ENCODE measurements around the gene IQCM. TPM values are rescaled to one million over a fixed set of nuclear protein-coding genes. Genes with fewer than 3 reads are reported as not detected.
"Not testable (repeated sequence)": the region's sequence is repeated elsewhere in the genome, so short reads cannot be mapped to it uniquely, and the experiment has no call there.

Gene IQCM
- total RNA-seq, 1 experiment from 2014 or later: not detected

- no TSS peak for BruUV-seq (replicated peaks)
- Histone ChIP-seq H3K4me3 (ENCODE audit: low read length) (no peak overlapping the region), H3K27me3 (ENCODE audit: low read length) (no peaks in the 10 kb centered on the region), H3K9ac (ENCODE audit: low read length) (no peak overlapping the region), H3K4me1 (ENCODE audit: insufficient read depth, low read length) (no peaks in the 10 kb centered on the region), H3K9me2 (replicated peaks; ENCODE audit: low read length) (no peaks in the 10 kb centered on the region), H3K79me2 (ENCODE audit: low read length) (no peaks in the 10 kb centered on the region), H3F3A (ENCODE audit: low read length, unreplicated experiment) (no peaks in the 10 kb centered on the region), H2AFZ (ENCODE audit: low read length) (no peak overlapping the region), H3K36me3 (ENCODE audit: low read depth, low read length) (no peaks in the 10 kb centered on the region), H3K9me3 (ENCODE audit: low read length) (no peaks in the 10 kb centered on the region), H4K20me1 (ENCODE audit: low read length) (no peaks in the 10 kb centered on the region), H3K4me2 (ENCODE audit: low read length) (no peak overlapping the region), H3K27ac (ENCODE audit: low read length) (no peak overlapping the region)
- no peak for ATAC-seq
- intact Hi-C loops (cut with micrococcal nuclease): loop anchor here (10.0 kb wide), 1 partner anchor 192 kb away; no protein-coding TSS in a partner anchor
- ChIA-PET POLR2A (ENCODE audit: unreplicated experiment) (no interaction called here), CTCF (no interaction called here)
- TF ChIP-seq CTCF (conservative IDR thresholded peaks at IDR 0.05; ENCODE audit: low read depth, low read length) (no peak), EZH2phosphoT487 (IDR thresholded peaks at IDR 0.05; ENCODE audit: borderline replicate concordance, low read length) (no peak), EZH2 (IDR thresholded peaks at IDR 0.05; ENCODE audit: low read length, unreplicated experiment) (no peak)
- no peak for DNase-seq
Measured at GRCh38 chr4:149513081-149513480, 302.6 kb downstream of the IQCM start.

GRCh38 chr4:149512501-149512900, 303.1 kb downstream of the IQCM start:
- ATAC-seq (no peak), DNase-seq (no peak)
- BruUV-seq (replicated peaks): no TSS peak
- H3K27me3 ChIP-seq (ENCODE audit: low read length): no peaks in the 10 kb centered on the region
- no peak overlapping the region for H3K4me2 ChIP-seq (ENCODE audit: low read length)
- POLR2A ChIA-PET (ENCODE audit: unreplicated experiment): no interaction called here
- TF ChIP-seq EZH2 (IDR thresholded peaks at IDR 0.05; ENCODE audit: low read length, unreplicated experiment) (no peak), EZH2phosphoT487 (IDR thresholded peaks at IDR 0.05; ENCODE audit: borderline replicate concordance, low read length) (no peak), CTCF (conservative IDR thresholded peaks at IDR 0.05; ENCODE audit: low read depth, low read length) (no peak)
- no peaks in the 10 kb centered on the region for H3K36me3 ChIP-seq (ENCODE audit: low read depth, low read length)
- H3K9me2 ChIP-seq (replicated peaks; ENCODE audit: low read length): no peaks in the 10 kb centered on the region
- no peak overlapping the region for H3K9ac ChIP-seq (ENCODE audit: low read length)
- no peak overlapping the region for H3K27ac ChIP-seq (ENCODE audit: low read length)
- H4K20me1 ChIP-seq (ENCODE audit: low read length): no peaks in the 10 kb centered on the region
- intact Hi-C loops (cut with micrococcal nuclease): loop anchor here (10.0 kb wide), 1 partner anchor 192 kb away; no protein-coding TSS in a partner anchor
- CTCF ChIA-PET: no interaction called here
- H2AFZ ChIP-seq (ENCODE audit: low read length): no peak overlapping the region
- H3F3A ChIP-seq (ENCODE audit: low read length, unreplicated experiment): no peaks in the 10 kb centered on the region
- no peaks in the 10 kb centered on the region for H3K9me3 ChIP-seq (ENCODE audit: low read length)
- no peak overlapping the region for H3K4me3 ChIP-seq (ENCODE audit: low read length)
- H3K79me2 ChIP-seq (ENCODE audit: low read length): no peaks in the 10 kb centered on the region
- no peaks in the 10 kb centered on the region for H3K4me1 ChIP-seq (ENCODE audit: insufficient read depth, low read length)

GRCh38 chr4:149511558-149512298, 303.9 kb downstream of the IQCM start:
- ChIA-PET POLR2A (ENCODE audit: unreplicated experiment) (no interaction called here), CTCF (no interaction called here)
- Histone ChIP-seq H3F3A (ENCODE audit: low read length, unreplicated experiment) (no peaks in the 10 kb centered on the region), H3K9me3 (ENCODE audit: low read length) (no peaks in the 10 kb centered on the region), H3K4me1 (ENCODE audit: insufficient read depth, low read length) (no peaks in the 10 kb centered on the region), H3K36me3 (ENCODE audit: low read depth, low read length) (no peaks in the 10 kb centered on the region), H2AFZ (ENCODE audit: low read length) (no peak overlapping the region), H3K27me3 (ENCODE audit: low read length) (no peaks in the 10 kb centered on the region), H4K20me1 (ENCODE audit: low read length) (no peaks in the 10 kb centered on the region), H3K9ac (ENCODE audit: low read length) (no peak overlapping the region), H3K4me2 (ENCODE audit: low read length) (no peak overlapping the region), H3K4me3 (ENCODE audit: low read length) (no peak overlapping the region), H3K27ac (ENCODE audit: low read length) (no peak overlapping the region), H3K79me2 (ENCODE audit: low read length) (no peaks in the 10 kb centered on the region), H3K9me2 (replicated peaks; ENCODE audit: low read length) (no peaks in the 10 kb centered on the region)
- DNase-seq (no peak), ATAC-seq (no peak)
- no TSS peak for BruUV-seq (replicated peaks)
- intact Hi-C loops (cut with micrococcal nuclease): loop anchor here (10.0 kb wide), 1 partner anchor 193 kb away; no protein-coding TSS in a partner anchor
- TF ChIP-seq EZH2phosphoT487 (IDR thresholded peaks at IDR 0.05; ENCODE audit: borderline replicate concordance, low read length) (no peak), EZH2 (IDR thresholded peaks at IDR 0.05; ENCODE audit: low read length, unreplicated experiment) (no peak), CTCF (conservative IDR thresholded peaks at IDR 0.05; ENCODE audit: low read depth, low read length) (no peak)

GRCh38 chr4:149507309-149507708, 308.3 kb downstream of the IQCM start:
- H3K9ac ChIP-seq (ENCODE audit: low read length); H3K4me1 ChIP-seq (ENCODE audit: insufficient read depth, low read length); intact Hi-C loops (cut with micrococcal nuclease); BruUV-seq (replicated peaks); H3K79me2 ChIP-seq (ENCODE audit: low read length); H3K27ac ChIP-seq (ENCODE audit: low read length); H3F3A ChIP-seq (ENCODE audit: low read length, unreplicated experiment); H3K9me2 ChIP-seq (replicated peaks; ENCODE audit: low read length); H3K4me3 ChIP-seq (ENCODE audit: low read length); H3K36me3 ChIP-seq (ENCODE audit: low read depth, low read length); H3K9me3 ChIP-seq (ENCODE audit: low read length); H3K4me2 ChIP-seq (ENCODE audit: low read length); DNase-seq; H2AFZ ChIP-seq (ENCODE audit: low read length); H4K20me1 ChIP-seq (ENCODE audit: low read length); H3K27me3 ChIP-seq (ENCODE audit: low read length); POLR2A ChIA-PET (ENCODE audit: unreplicated experiment); ATAC-seq; CTCF ChIA-PET: not testable (repeated sequence)

Measured in PC-3 (cell line).